OCI-LY7 (cell line): Measurements from ENCODE around the gene MCHR1. TPM values are rescaled to one million over a fixed set of nuclear protein-coding genes. Genes with fewer than 3 reads are reported as not detected.

ENCODE experiments used
- BruUV-seq: library from RNA; stranded (reverse); fragments of 400-500 nt; replicated peaks from 2 replicates; lab custom pipeline; 2021; lab: Mats Ljungman, UMichigan
- CTCF ChIA-PET: fragments of 300-600 bp; sonication (Branson Sonifier 250); formaldehyde crosslinking; loops from one replicate; lab custom pipeline; 2022; ENCODE audit warnings: antibody characterized with exemption; ENCODE audit not compliant: unreplicated experiment; lab: Charles Lee
- POLR2A ChIA-PET: fragments of 300-600 bp; sonication (Branson Sonifier 250); formaldehyde crosslinking; loops from one replicate; lab custom pipeline; 2022; ENCODE audit warnings: antibody characterized with exemption; lab: Charles Lee
- DNase-seq: peaks from one replicate; pipeline ENCODE4 v3.0.0-alpha.2; 2015; ENCODE audit warnings: low spot score
- H2AFZ ChIP-seq: fragments of 200-600 bp; sonication (generic), shearing (Covaris generic); 2 replicates; pipeline ENCODE4 v1.6.1; 2014; ENCODE audit warnings: mild to moderate bottlenecking, antibody characterized with exemption, low read length, moderate library complexity
- H3K27ac ChIP-seq: fragments of 200-600 bp; sonication (generic); 2 replicates; pipeline ENCODE4 v1.5.1; 2014; ENCODE audit warnings: mixed run types, low read depth, mild to moderate bottlenecking, moderate library complexity, low read length, inconsistent platforms; ENCODE audit not compliant: poor library complexity, severe bottlenecking
- H3K36me3 ChIP-seq: fragments of 200-600 bp; sonication (generic); 2 replicates; pipeline ENCODE4 v1.6.1; 2014; ENCODE audit warnings: mild to moderate bottlenecking, antibody characterized with exemption, low read length, moderate library complexity, mixed read lengths; ENCODE audit not compliant: insufficient read depth
- H3K4me1 ChIP-seq: fragments of 200-600 bp; sonication (generic); 2 replicates; pipeline ENCODE4 v1.5.1; 2014; ENCODE audit warnings: mild to moderate bottlenecking, low read length; ENCODE audit not compliant: insufficient read depth, poor library complexity, severe bottlenecking
- H3K4me2 ChIP-seq: fragments of 200-600 bp; sonication (generic); 2 replicates; pipeline ENCODE4 v1.6.1; 2014; ENCODE audit warnings: mild to moderate bottlenecking, low read length
- H3K4me3 ChIP-seq: fragments of 200-600 bp; sonication (generic); 2 replicates; pipeline ENCODE4 v1.5.1; 2014; ENCODE audit warnings: mild to moderate bottlenecking, low read depth, low read length; ENCODE audit not compliant: poor library complexity, severe bottlenecking
- H3K79me2 ChIP-seq: fragments of 200-600 bp; sonication (generic); 2 replicates; pipeline ENCODE4 v1.6.1; 2016; ENCODE audit warnings: low read depth, mild to moderate bottlenecking, low read length, moderate library complexity, mixed read lengths; ENCODE audit not compliant: insufficient read depth
- H3K9me2 ChIP-seq: fragments of 200-600 bp; sonication (generic); 2 replicates; pipeline ENCODE4 v1.6.1; 2016; ENCODE audit warnings: mild to moderate bottlenecking, low read length, mixed read lengths; ENCODE audit not compliant: insufficient read depth
- H3K9me3 ChIP-seq: fragments of 200-600 bp; sonication (generic); 2 replicates; pipeline ENCODE4 v1.6.1; 2014; ENCODE audit warnings: mild to moderate bottlenecking, mixed run types, low read length, mixed read lengths
- H4K20me1 ChIP-seq: fragments of 200-600 bp; sonication (generic); 2 replicates; pipeline ENCODE4 v1.6.1; 2014; ENCODE audit warnings: mild to moderate bottlenecking, antibody characterized with exemption, low read length, moderate library complexity, mixed read lengths; ENCODE audit not compliant: insufficient read depth
- EZH2phosphoT487 ChIP-seq: fragments of 200-600 bp; sonication (generic); IDR thresholded peaks from 2 replicates; pipeline ENCODE4 v1.6.1; 2018; ENCODE audit warnings: low read depth, borderline replicate concordance, mild to moderate bottlenecking, mixed run types, antibody characterized with exemption, low read length, moderate library complexity, mixed read lengths
- intact Hi-C: fragments of 100-400 bp; cut with micrococcal nuclease; formaldehyde crosslinking; loops from one replicate; pipeline ENCODE4 v1.10.0; 2022; ENCODE audit not compliant: unreplicated experiment
- total RNA-seq, 2 experiments: library from RNA; depleted of rRNA in 1 of 2; stranded (reverse); fragments of >200 nt in 1 of 2; shearing (Covaris generic) in 1 of 2; gene quantifications; 2 replicates each; pipeline ENCODE4 v1.2.3, GENCODE V29; 2014 to 2022
- TF ChIP-seq, protein P1 (sequence below): fragments of 200-600 bp; sonication (generic); conservative IDR thresholded peaks from 2 replicates; pipeline ENCODE4 v1.5.1; 2014; ENCODE audit warnings: mild to moderate bottlenecking, antibody characterized with exemption, low read length, moderate library complexity, mixed read lengths

Gene MCHR1
- total RNA-seq, 2 experiments from 2014 or later: not detected

DNA sequence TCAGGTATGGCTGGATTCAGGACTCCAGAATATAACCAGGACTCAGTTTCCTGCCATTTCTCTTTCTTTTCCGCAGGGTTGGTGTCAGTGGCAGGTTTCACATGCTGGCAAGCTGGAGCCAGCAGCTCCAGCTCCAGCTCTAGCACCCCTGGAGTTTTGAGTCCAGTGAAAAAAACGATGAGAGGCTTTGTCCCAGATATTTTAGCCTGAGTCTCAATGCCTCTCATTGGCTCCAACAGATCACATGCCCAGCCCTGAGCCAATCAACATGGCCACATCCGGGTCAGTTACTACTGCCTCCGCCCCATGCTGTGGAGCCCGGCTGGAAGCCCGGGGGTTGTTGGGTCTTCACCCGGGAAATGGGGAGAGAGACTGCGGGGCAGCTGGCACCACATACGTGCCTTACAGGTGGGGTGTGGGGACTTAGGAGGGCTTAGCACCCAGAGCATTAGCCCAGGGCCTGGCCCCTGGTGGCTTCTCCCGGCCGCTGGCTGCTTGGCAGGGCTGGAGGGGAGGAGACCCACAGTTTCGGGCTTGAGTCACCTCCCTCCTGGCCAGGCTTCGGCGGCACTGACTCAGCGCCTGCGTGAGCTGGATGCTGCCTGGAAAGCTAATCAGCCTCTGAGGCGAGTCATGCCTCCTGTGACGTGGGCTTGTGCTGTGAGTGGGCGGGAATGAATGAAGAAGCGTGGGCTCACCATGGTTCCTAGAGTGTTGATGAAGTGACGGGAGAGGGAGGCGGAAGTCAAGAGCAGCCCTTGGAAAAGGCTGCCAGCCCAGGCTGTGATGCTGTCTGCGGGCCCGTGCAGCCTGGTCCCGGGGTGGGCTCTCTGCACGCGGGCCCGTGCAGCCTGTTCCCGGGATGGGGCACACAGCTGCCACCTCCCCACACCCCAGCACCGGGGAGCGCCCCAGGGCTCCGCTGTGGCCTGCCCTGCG, 27.5 kb upstream of the MCHR1 start:
- peak overlapping the region; percentile 79 for H3K4me3 ChIP-seq

DNA sequence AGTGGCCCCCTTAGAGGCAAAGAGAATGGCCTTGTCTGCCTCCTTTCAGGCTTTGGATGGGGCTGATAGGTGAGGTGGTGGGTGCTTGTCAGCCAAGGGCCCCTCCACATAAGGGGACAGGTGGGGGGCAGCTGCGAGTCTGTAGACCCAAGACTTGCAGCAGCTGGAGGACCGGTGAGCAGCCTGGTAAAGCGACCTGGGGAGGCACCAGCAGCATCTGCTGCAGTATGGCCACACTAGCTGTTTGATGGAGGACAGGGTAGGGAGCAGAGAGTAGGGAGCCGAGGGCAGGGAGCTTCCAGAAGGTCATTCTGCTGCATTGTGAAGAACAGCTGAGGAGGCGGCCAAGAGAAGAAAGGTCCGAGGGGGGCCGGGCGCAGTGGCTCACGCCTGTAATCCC, 25.9 kb upstream of the MCHR1 start:
- ChIA-PET CTCF (no interaction called here), POLR2A (interaction anchor here (0.7 kb wide), 2 partner anchors 141 to 185 kb away, joined by 4 to 5 read pairs; no protein-coding TSS in a partner anchor)
- no peak overlapping the region for H3K4me3 ChIP-seq
- peaks cover 19% of the 10 kb centered on the region for H3K4me1 ChIP-seq
- no peaks in the 10 kb centered on the region for H4K20me1 ChIP-seq
- DNase-seq: no peak
- no peak for TF ChIP-seq EZH2phosphoT487
- TF ChIP-seq, protein P1, sequence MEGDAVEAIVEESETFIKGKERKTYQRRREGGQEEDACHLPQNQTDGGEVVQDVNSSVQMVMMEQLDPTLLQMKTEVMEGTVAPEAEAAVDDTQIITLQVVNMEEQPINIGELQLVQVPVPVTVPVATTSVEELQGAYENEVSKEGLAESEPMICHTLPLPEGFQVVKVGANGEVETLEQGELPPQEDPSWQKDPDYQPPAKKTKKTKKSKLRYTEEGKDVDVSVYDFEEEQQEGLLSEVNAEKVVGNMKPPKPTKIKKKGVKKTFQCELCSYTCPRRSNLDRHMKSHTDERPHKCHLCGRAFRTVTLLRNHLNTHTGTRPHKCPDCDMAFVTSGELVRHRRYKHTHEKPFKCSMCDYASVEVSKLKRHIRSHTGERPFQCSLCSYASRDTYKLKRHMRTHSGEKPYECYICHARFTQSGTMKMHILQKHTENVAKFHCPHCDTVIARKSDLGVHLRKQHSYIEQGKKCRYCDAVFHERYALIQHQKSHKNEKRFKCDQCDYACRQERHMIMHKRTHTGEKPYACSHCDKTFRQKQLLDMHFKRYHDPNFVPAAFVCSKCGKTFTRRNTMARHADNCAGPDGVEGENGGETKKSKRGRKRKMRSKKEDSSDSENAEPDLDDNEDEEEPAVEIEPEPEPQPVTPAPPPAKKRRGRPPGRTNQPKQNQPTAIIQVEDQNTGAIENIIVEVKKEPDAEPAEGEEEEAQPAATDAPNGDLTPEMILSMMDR: no peak
- peaks cover 5% of the 10 kb centered on the region; the same call in 1 of the 2 replicates for H3K79me2 ChIP-seq
- H3K27ac ChIP-seq: no peak overlapping the region
- intact Hi-C loops: loop anchor here (2.0 kb wide), 1 partner anchor 245 kb away; no protein-coding TSS in a partner anchor
- no peaks in the 10 kb centered on the region for H3K9me3 ChIP-seq
- no peaks in the 10 kb centered on the region for H3K9me2 ChIP-seq
- H3K4me2 ChIP-seq: peak overlapping the region; percentile 74; the same call in 1 of the 2 replicates
- no TSS peak for BruUV-seq
- H3K36me3 ChIP-seq: no peaks in the 10 kb centered on the region
- no peak overlapping the region for H2AFZ ChIP-seq

More for the DNA sequence above, 27.5 kb upstream of the MCHR1 start:
- Histone ChIP-seq H3K27ac (peak overlapping the region; percentile 54), H3K9me2 (no peaks in the 10 kb centered on the region), H3K9me3 (no peaks in the 10 kb centered on the region), H3K4me2 (peak overlapping the region; percentile 74), H2AFZ (peak overlapping the region; percentile 90), H3K79me2 (peaks cover 5% of the 10 kb centered on the region; the same call in 1 of the 2 replicates), H3K4me1 (peaks cover 31% of the 10 kb centered on the region), H3K36me3 (no peaks in the 10 kb centered on the region), H4K20me1 (no peaks in the 10 kb centered on the region)
- peak; percentile 93 for DNase-seq
- TF ChIP-seq, protein P1: no peak
- TF ChIP-seq EZH2phosphoT487: no peak
- ChIA-PET POLR2A (interaction anchor here (0.5 to 1.7 kb wide), 10 partner anchors 15 to 436 kb away, joined by 3 to 6 read pairs (median 3); partner anchors contain the start of gene MRTFA), CTCF (interaction anchor here (1.5 to 1.7 kb wide), 2 partner anchors 18 to 127 kb away, joined by 3 to 5 read pairs; no protein-coding TSS in a partner anchor)
- intact Hi-C loops: loop anchor here (2.0 kb wide), 1 partner anchor 247 kb away; no protein-coding TSS in a partner anchor
- BruUV-seq: no TSS peak
